ENCODE measurements around the gene SMG5.

DNA sequence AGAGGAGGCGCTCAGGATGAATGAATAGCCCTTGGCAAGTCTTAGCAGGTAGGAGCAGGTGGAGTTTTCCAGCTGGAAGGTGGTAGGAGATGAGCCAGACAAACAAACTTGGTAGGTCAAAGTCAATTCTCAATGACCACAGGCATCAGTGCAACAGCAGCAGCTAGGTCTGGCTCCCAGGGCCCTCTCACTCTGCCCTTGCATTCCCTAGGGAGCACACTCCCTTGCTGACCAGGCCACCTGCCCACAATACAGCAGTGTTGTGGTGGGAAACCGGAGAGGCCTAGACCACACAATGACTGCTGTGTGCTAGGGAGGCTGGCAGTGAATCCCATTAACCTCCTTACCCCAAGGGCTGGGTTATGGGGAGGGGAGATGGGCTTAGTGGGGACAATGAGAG, 21.7 kb downstream of the SMG5 start:
- TF ChIP-seq POLR2AphosphoS5 (IDR thresholded peaks at IDR 0.05; ENCODE audit: low read depth) (no peak), CREB1 (CRISPR knock-in tag; IDR thresholded peaks at IDR 0.05; ENCODE audit: low read depth) (no peak), ZNF114 (CRISPR knock-in tag; IDR thresholded peaks at IDR 0.05) (no peak), ZNF331 (CRISPR knock-in tag; IDR thresholded peaks at IDR 0.05; ENCODE audit: low read depth) (no peak)
- TF ChIP-seq, protein P1, sequence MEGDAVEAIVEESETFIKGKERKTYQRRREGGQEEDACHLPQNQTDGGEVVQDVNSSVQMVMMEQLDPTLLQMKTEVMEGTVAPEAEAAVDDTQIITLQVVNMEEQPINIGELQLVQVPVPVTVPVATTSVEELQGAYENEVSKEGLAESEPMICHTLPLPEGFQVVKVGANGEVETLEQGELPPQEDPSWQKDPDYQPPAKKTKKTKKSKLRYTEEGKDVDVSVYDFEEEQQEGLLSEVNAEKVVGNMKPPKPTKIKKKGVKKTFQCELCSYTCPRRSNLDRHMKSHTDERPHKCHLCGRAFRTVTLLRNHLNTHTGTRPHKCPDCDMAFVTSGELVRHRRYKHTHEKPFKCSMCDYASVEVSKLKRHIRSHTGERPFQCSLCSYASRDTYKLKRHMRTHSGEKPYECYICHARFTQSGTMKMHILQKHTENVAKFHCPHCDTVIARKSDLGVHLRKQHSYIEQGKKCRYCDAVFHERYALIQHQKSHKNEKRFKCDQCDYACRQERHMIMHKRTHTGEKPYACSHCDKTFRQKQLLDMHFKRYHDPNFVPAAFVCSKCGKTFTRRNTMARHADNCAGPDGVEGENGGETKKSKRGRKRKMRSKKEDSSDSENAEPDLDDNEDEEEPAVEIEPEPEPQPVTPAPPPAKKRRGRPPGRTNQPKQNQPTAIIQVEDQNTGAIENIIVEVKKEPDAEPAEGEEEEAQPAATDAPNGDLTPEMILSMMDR (conservative IDR thresholded peaks at IDR 0.05; ENCODE audit: low read depth in 2 of 2): no peak
- TF ChIP-seq, protein P2, sequence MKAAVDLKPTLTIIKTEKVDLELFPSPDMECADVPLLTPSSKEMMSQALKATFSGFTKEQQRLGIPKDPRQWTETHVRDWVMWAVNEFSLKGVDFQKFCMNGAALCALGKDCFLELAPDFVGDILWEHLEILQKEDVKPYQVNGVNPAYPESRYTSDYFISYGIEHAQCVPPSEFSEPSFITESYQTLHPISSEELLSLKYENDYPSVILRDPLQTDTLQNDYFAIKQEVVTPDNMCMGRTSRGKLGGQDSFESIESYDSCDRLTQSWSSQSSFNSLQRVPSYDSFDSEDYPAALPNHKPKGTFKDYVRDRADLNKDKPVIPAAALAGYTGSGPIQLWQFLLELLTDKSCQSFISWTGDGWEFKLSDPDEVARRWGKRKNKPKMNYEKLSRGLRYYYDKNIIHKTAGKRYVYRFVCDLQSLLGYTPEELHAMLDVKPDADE (IDR thresholded peaks at IDR 0.05): no peak
- TF ChIP-seq, protein P3, sequence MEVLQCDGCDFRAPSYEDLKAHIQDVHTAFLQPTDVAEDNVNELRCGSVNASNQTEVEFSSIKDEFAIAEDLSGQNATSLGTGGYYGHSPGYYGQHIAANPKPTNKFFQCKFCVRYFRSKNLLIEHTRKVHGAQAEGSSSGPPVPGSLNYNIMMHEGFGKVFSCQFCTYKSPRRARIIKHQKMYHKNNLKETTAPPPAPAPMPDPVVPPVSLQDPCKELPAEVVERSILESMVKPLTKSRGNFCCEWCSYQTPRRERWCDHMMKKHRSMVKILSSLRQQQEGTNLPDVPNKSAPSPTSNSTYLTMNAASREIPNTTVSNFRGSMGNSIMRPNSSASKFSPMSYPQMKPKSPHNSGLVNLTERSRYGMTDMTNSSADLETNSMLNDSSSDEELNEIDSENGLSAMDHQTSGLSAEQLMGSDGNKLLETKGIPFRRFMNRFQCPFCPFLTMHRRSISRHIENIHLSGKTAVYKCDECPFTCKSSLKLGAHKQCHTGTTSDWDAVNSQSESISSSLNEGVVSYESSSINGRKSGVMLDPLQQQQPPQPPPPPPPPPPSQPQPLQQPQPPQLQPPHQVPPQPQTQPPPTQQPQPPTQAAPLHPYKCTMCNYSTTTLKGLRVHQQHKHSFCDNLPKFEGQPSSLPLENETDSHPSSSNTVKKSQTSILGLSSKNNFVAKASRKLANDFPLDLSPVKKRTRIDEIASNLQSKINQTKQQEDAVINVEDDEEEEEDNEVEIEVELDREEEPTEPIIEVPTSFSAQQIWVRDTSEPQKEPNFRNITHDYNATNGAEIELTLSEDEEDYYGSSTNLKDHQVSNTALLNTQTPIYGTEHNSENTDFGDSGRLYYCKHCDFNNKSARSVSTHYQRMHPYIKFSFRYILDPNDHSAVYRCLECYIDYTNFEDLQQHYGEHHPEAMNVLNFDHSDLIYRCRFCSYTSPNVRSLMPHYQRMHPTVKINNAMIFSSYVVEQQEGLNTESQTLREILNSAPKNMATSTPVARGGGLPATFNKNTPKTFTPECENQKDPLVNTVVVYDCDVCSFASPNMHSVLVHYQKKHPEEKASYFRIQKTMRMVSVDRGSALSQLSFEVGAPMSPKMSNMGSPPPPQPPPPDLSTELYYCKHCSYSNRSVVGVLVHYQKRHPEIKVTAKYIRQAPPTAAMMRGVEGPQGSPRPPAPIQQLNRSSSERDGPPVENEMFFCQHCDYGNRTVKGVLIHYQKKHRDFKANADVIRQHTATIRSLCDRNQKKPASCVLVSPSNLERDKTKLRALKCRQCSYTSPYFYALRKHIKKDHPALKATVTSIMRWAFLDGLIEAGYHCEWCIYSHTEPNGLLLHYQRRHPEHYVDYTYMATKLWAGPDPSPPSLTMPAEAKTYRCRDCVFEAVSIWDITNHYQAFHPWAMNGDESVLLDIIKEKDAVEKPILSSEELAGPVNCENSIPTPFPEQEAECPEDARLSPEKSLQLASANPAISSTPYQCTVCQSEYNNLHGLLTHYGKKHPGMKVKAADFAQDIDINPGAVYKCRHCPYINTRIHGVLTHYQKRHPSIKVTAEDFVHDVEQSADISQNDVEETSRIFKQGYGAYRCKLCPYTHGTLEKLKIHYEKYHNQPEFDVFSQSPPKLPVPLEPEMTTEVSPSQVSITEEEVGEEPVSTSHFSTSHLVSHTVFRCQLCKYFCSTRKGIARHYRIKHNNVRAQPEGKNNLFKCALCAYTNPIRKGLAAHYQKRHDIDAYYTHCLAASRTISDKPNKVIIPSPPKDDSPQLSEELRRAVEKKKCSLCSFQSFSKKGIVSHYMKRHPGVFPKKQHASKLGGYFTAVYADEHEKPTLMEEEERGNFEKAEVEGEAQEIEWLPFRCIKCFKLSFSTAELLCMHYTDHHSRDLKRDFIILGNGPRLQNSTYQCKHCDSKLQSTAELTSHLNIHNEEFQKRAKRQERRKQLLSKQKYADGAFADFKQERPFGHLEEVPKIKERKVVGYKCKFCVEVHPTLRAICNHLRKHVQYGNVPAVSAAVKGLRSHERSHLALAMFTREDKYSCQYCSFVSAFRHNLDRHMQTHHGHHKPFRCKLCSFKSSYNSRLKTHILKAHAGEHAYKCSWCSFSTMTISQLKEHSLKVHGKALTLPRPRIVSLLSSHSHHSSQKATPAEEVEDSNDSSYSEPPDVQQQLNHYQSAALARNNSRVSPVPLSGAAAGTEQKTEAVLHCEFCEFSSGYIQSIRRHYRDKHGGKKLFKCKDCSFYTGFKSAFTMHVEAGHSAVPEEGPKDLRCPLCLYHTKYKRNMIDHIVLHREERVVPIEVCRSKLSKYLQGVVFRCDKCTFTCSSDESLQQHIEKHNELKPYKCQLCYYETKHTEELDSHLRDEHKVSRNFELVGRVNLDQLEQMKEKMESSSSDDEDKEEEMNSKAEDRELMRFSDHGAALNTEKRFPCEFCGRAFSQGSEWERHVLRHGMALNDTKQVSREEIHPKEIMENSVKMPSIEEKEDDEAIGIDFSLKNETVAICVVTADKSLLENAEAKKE (CRISPR knock-in tag; IDR thresholded peaks at IDR 0.05): no peak
- TF ChIP-seq, protein P4, sequence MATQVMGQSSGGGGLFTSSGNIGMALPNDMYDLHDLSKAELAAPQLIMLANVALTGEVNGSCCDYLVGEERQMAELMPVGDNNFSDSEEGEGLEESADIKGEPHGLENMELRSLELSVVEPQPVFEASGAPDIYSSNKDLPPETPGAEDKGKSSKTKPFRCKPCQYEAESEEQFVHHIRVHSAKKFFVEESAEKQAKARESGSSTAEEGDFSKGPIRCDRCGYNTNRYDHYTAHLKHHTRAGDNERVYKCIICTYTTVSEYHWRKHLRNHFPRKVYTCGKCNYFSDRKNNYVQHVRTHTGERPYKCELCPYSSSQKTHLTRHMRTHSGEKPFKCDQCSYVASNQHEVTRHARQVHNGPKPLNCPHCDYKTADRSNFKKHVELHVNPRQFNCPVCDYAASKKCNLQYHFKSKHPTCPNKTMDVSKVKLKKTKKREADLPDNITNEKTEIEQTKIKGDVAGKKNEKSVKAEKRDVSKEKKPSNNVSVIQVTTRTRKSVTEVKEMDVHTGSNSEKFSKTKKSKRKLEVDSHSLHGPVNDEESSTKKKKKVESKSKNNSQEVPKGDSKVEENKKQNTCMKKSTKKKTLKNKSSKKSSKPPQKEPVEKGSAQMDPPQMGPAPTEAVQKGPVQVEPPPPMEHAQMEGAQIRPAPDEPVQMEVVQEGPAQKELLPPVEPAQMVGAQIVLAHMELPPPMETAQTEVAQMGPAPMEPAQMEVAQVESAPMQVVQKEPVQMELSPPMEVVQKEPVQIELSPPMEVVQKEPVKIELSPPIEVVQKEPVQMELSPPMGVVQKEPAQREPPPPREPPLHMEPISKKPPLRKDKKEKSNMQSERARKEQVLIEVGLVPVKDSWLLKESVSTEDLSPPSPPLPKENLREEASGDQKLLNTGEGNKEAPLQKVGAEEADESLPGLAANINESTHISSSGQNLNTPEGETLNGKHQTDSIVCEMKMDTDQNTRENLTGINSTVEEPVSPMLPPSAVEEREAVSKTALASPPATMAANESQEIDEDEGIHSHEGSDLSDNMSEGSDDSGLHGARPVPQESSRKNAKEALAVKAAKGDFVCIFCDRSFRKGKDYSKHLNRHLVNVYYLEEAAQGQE (IDR thresholded peaks at IDR 0.05; ENCODE audit: unreplicated experiment): no peak

Measured in GM23338 (cell line).